ENCODE results near the gene SARS1.
A peak's percentile ranks its signal among the peaks of the same experiment; 100 is the strongest.

Gene SARS1

DNA sequence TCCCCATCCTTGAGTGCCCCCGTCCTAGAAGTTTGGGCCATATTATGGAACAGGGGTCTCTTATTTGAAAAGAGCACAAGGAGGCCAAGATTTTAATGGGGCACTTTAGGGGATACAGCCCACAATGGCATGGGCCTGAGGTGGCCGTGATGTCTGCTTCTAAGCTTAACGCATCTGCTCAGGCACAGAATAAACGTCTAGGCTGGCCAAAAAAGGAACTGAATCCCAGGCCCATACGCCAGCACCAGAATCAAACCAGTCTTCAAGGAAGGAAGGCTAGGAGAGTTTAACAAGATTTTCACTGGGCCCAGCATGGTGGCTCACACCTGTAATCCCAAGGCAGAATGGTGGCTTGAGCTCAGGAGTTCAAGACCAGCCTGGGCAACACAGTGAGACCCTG is 9.2 kb upstream of the SARS1 start:
- Histone ChIP-seq H4K5ac (ENCODE audit: low read length) (no peak overlapping the region), H3K23ac (ENCODE audit: low read length) (no peak overlapping the region), H3K27ac (ENCODE audit: low read depth, low read length) (no peak overlapping the region), H2BK5ac (ENCODE audit: low read length) (no peak overlapping the region), H3K4ac (ENCODE audit: low read depth, low read length) (no peak overlapping the region), H3K36me3 (ENCODE audit: control insufficient read depth, insufficient read depth, low read length) (no peaks in the 10 kb centered on the region), H3K4me2 (ENCODE audit: low read length) (no peak overlapping the region), H3K27me3 (ENCODE audit: insufficient read depth, low read length, poor library complexity) (no peaks in the 10 kb centered on the region), H2AK5ac (ENCODE audit: low read length) (no peak overlapping the region), H3K4me3 (ENCODE audit: low read length) (no peak overlapping the region), H3K56ac (ENCODE audit: low read length) (no peak overlapping the region), H3K79me2 (ENCODE audit: control insufficient read depth, insufficient read depth, low read length) (no peaks in the 10 kb centered on the region), H2BK15ac (replicated peaks; ENCODE audit: low read depth) (no peak overlapping the region), H4K8ac (ENCODE audit: low read depth, low read length) (no peak overlapping the region), H3K9ac (ENCODE audit: low read length) (no peak overlapping the region), H2BK120ac (ENCODE audit: low read depth, low read length) (no peak overlapping the region), H3K18ac (ENCODE audit: low read length) (no peak overlapping the region), H3K4me1 (ENCODE audit: control insufficient read depth, low read depth, low read length) (no peaks in the 10 kb centered on the region), H3K79me1 (ENCODE audit: low read length) (no peaks in the 10 kb centered on the region)
- no CpG with 5 or more reads among the region's 5 CpGs for WGBS (ENCODE audit: extremely low coverage, insufficient coverage, low lambda C conversion rate)
- no peak for DNase-seq

DNA sequence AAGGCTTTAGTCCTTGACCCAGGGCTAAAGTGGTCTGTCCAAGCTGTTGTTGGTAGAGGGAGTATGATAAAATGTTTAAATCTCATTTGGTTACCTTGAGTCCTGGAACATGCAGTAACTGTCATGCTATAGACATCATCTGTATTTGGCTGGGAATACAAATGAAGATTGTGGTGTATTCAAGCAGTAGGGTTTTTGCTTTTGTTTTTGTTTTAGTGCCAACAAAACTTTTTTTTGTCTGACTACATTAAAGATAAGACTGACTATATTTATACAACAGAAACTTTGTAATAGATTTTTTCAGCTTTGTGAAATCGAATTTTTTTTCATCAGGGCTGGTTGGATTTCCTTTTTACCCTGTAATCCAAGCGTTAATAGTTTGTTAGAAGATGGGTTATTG is 7.4 kb upstream of the SARS1 start:
- H2BK15ac ChIP-seq (replicated peaks; ENCODE audit: low read depth), result no peak overlapping the region
- no CpG with 5 or more reads among the region's 2 CpGs for WGBS (ENCODE audit: extremely low coverage, insufficient coverage, low lambda C conversion rate)
- H2BK5ac ChIP-seq (ENCODE audit: low read length), result no peak overlapping the region
- H3K4me1 ChIP-seq (ENCODE audit: control insufficient read depth, low read depth, low read length), result no peaks in the 10 kb centered on the region
- H2AK5ac ChIP-seq (ENCODE audit: low read length), result no peak overlapping the region
- H3K56ac ChIP-seq (ENCODE audit: low read length), result no peak overlapping the region
- H3K27me3 ChIP-seq (ENCODE audit: insufficient read depth, low read length, poor library complexity), result no peaks in the 10 kb centered on the region
- no peak overlapping the region for H2BK120ac ChIP-seq (ENCODE audit: low read depth, low read length)
- no peak overlapping the region for H4K5ac ChIP-seq (ENCODE audit: low read length)
- no peak overlapping the region for H3K27ac ChIP-seq (ENCODE audit: low read depth, low read length)
- no peak overlapping the region for H3K4me3 ChIP-seq (ENCODE audit: low read length)
- H3K79me2 ChIP-seq (ENCODE audit: control insufficient read depth, insufficient read depth, low read length), result no peaks in the 10 kb centered on the region
- H3K4ac ChIP-seq (ENCODE audit: low read depth, low read length), result no peak overlapping the region
- H3K4me2 ChIP-seq (ENCODE audit: low read length), result no peak overlapping the region
- H3K36me3 ChIP-seq (ENCODE audit: control insufficient read depth, insufficient read depth, low read length), result no peaks in the 10 kb centered on the region
- H3K79me1 ChIP-seq (ENCODE audit: low read length), result no peaks in the 10 kb centered on the region
- no peak for DNase-seq
- H3K18ac ChIP-seq (ENCODE audit: low read length), result no peak overlapping the region
- no peak overlapping the region for H3K23ac ChIP-seq (ENCODE audit: low read length)
- H3K9ac ChIP-seq (ENCODE audit: low read length), result no peak overlapping the region
- no peak overlapping the region for H4K8ac ChIP-seq (ENCODE audit: low read depth, low read length)

DNA sequence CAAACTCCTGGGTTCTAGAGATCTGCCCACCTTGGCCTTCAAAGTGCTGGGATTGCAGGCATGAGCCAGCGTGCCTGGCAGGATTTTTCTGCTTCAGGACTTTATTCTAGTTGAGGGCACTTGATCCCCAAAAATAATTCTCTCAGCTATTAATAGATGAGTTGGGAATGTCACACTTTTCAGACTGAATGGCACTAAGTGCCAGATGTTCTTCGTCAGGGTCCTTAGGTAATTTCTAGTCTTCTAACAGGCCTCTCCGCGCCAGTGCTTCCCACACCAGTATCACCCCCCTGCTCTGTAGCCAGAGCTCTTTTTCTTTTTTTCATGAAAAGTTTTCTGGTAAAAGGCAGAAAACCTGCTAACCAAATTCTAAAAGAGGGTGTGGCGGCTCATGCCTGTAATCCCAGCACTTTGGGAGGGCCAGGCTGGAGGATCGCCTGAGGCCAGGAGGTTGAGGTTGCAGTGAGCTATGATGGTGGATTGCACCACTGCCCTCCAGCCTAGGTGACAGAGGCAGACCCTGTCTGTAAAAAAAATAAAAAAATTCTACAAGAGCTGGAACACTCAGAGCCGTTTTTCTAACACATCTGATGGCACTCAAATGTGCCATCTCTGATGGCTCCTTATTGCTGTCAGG is 6.1 kb upstream of the SARS1 start:
- WGBS (ENCODE audit: extremely low coverage, insufficient coverage, low lambda C conversion rate), result no CpG with 5 or more reads among the region's 7 CpGs
- Histone ChIP-seq H3K56ac (ENCODE audit: low read length) (no peak overlapping the region), H3K4me2 (ENCODE audit: low read length) (no peak overlapping the region), H3K27me3 (ENCODE audit: insufficient read depth, low read length, poor library complexity) (no peaks in the 10 kb centered on the region), H3K9ac (ENCODE audit: low read length) (no peak overlapping the region), H3K4me3 (ENCODE audit: low read length) (no peak overlapping the region), H2BK15ac (replicated peaks; ENCODE audit: low read depth) (no peak overlapping the region), H3K4me1 (ENCODE audit: control insufficient read depth, low read depth, low read length) (no peaks in the 10 kb centered on the region), H4K8ac (ENCODE audit: low read depth, low read length) (no peak overlapping the region), H2BK120ac (ENCODE audit: low read depth, low read length) (no peak overlapping the region), H2BK5ac (ENCODE audit: low read length) (no peak overlapping the region), H4K5ac (ENCODE audit: low read length) (no peak overlapping the region), H3K4ac (ENCODE audit: low read depth, low read length) (no peak overlapping the region), H3K23ac (ENCODE audit: low read length) (no peak overlapping the region), H3K79me1 (ENCODE audit: low read length) (no peaks in the 10 kb centered on the region), H3K79me2 (ENCODE audit: control insufficient read depth, insufficient read depth, low read length) (no peaks in the 10 kb centered on the region), H3K27ac (ENCODE audit: low read depth, low read length) (no peak overlapping the region), H2AK5ac (ENCODE audit: low read length) (no peak overlapping the region), H3K36me3 (ENCODE audit: control insufficient read depth, insufficient read depth, low read length) (no peaks in the 10 kb centered on the region), H3K18ac (ENCODE audit: low read length) (no peak overlapping the region)
- DNase-seq, result no peak

DNA sequence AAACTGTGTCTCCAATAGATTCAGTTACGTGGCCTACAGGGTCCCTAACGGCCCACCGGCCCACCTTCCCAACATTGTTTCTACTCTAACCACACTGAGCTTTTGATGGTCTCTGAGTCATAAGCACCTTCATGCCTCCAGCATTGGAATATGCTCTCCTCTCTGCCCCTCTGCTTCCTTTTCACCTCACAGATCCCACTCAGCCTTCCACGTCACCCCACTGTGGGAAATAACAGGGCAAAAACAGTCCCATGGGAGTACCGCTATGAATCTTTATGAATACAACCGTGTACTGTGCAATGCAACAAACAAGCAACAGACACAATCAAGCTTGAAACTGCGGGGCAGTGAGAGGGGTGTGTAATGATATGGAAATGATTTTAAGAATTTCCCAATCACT is 5.3 kb upstream of the SARS1 start:
- H3K56ac ChIP-seq (ENCODE audit: low read length), result peak overlapping the region; percentile 10
- no peak overlapping the region for H4K5ac ChIP-seq (ENCODE audit: low read length)
- no peak overlapping the region for H2BK120ac ChIP-seq (ENCODE audit: low read depth, low read length)
- no peak overlapping the region for H3K4me3 ChIP-seq (ENCODE audit: low read length)
- H3K4me2 ChIP-seq (ENCODE audit: low read length), result no peak overlapping the region
- no peaks in the 10 kb centered on the region for H3K4me1 ChIP-seq (ENCODE audit: control insufficient read depth, low read depth, low read length)
- H3K79me2 ChIP-seq (ENCODE audit: control insufficient read depth, insufficient read depth, low read length), result no peaks in the 10 kb centered on the region
- H3K18ac ChIP-seq (ENCODE audit: low read length), result no peak overlapping the region
- no peak overlapping the region for H2BK15ac ChIP-seq (replicated peaks; ENCODE audit: low read depth)
- H3K36me3 ChIP-seq (ENCODE audit: control insufficient read depth, insufficient read depth, low read length), result no peaks in the 10 kb centered on the region
- H2BK5ac ChIP-seq (ENCODE audit: low read length), result no peak overlapping the region
- no peak overlapping the region for H2AK5ac ChIP-seq (ENCODE audit: low read length)
- no peak overlapping the region for H3K9ac ChIP-seq (ENCODE audit: low read length)
- no CpG with 5 or more reads among the region's 7 CpGs for WGBS (ENCODE audit: extremely low coverage, insufficient coverage, low lambda C conversion rate)
- no peak overlapping the region for H3K4ac ChIP-seq (ENCODE audit: low read depth, low read length)
- no peak overlapping the region for H3K27ac ChIP-seq (ENCODE audit: low read depth, low read length)
- no peak overlapping the region for H4K8ac ChIP-seq (ENCODE audit: low read depth, low read length)
- H3K23ac ChIP-seq (ENCODE audit: low read length), result no peak overlapping the region
- no peaks in the 10 kb centered on the region for H3K79me1 ChIP-seq (ENCODE audit: low read length)
- DNase-seq, result no peak
- no peaks in the 10 kb centered on the region for H3K27me3 ChIP-seq (ENCODE audit: insufficient read depth, low read length, poor library complexity)

DNA sequence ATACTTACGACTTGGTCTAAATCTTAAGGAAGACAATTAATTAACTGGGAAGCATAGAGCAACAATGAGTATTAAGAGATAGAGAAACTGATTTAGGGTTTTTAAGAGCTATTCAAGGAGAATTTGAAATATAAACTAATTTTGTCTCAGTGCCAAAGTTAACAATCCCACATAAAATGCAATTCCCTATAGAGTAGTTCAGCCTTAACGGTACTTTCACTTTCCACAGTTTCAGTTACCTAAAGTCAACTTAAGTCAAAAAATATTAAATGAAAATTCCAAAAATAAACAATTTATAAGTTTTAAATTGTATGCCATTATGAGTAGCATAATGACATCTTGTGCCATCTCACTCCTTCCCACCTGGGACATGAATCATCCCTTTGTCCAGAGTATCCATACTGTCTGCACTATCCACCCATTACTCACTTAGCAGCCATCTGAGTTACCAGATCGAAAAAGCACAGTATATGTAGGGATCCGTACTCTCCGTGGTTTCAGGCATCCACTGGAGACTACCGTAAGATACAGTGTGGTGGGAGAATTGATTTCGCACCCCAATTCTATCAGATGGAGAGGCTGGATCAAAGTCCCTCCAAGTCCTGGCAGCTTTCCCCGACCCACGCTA is 4.8 kb upstream of the SARS1 start:
- no peaks in the 10 kb centered on the region for H3K4me1 ChIP-seq (ENCODE audit: control insufficient read depth, low read depth, low read length)
- H2BK120ac ChIP-seq (ENCODE audit: low read depth, low read length), result no peak overlapping the region
- H3K4ac ChIP-seq (ENCODE audit: low read depth, low read length), result no peak overlapping the region
- H4K5ac ChIP-seq (ENCODE audit: low read length), result no peak overlapping the region
- no peak overlapping the region for H3K9ac ChIP-seq (ENCODE audit: low read length)
- H3K79me1 ChIP-seq (ENCODE audit: low read length), result no peaks in the 10 kb centered on the region
- WGBS (ENCODE audit: extremely low coverage, insufficient coverage, low lambda C conversion rate), result no CpG with 5 or more reads among the region's 9 CpGs
- no peak overlapping the region for H3K4me3 ChIP-seq (ENCODE audit: low read length)
- no peak overlapping the region for H4K8ac ChIP-seq (ENCODE audit: low read depth, low read length)
- no peak overlapping the region for H2BK5ac ChIP-seq (ENCODE audit: low read length)
- no peaks in the 10 kb centered on the region for H3K36me3 ChIP-seq (ENCODE audit: control insufficient read depth, insufficient read depth, low read length)
- no peak overlapping the region for H2AK5ac ChIP-seq (ENCODE audit: low read length)
- no peak overlapping the region for H3K18ac ChIP-seq (ENCODE audit: low read length)
- H3K23ac ChIP-seq (ENCODE audit: low read length), result no peak overlapping the region
- H3K4me2 ChIP-seq (ENCODE audit: low read length), result no peak overlapping the region
- H3K27me3 ChIP-seq (ENCODE audit: insufficient read depth, low read length, poor library complexity), result no peaks in the 10 kb centered on the region
- no peak overlapping the region for H3K56ac ChIP-seq (ENCODE audit: low read length)
- DNase-seq, result no peak
- no peak overlapping the region for H2BK15ac ChIP-seq (replicated peaks; ENCODE audit: low read depth)
- H3K27ac ChIP-seq (ENCODE audit: low read depth, low read length), result no peak overlapping the region
- peaks cover 1% of the 10 kb centered on the region for H3K79me2 ChIP-seq (ENCODE audit: control insufficient read depth, insufficient read depth, low read length)

DNA sequence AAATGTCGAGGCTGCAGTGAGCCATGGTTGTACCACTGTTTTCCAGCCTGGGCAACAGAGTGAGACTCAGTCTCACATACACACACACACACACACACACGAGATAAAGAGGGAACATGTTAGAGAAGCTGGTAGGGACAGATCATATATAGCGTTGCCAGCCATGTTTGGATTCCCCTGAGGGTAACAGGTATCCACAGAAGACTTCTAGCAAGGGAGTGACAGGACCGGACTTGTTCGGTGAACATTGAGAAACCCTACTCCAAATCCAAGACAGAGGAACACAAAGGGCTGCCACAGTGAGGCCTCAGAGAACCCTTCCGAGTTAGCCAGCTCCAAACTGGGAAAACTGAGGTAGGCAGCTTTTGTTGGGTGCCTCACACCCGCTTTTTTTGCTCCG is 3.7 kb upstream of the SARS1 start:
- Histone ChIP-seq H3K4me1 (ENCODE audit: control insufficient read depth, low read depth, low read length) (no peaks in the 10 kb centered on the region), H2BK15ac (replicated peaks; ENCODE audit: low read depth) (no peak overlapping the region), H2BK120ac (ENCODE audit: low read depth, low read length) (no peak overlapping the region), H3K18ac (ENCODE audit: low read length) (no peak overlapping the region), H3K27me3 (ENCODE audit: insufficient read depth, low read length, poor library complexity) (no peaks in the 10 kb centered on the region), H3K23ac (ENCODE audit: low read length) (no peak overlapping the region), H3K56ac (ENCODE audit: low read length) (no peak overlapping the region), H3K4me2 (ENCODE audit: low read length) (no peak overlapping the region), H3K27ac (ENCODE audit: low read depth, low read length) (no peak overlapping the region), H3K79me1 (ENCODE audit: low read length) (peaks cover 6% of the 10 kb centered on the region), H2BK5ac (ENCODE audit: low read length) (no peak overlapping the region), H3K4ac (ENCODE audit: low read depth, low read length) (no peak overlapping the region), H3K79me2 (ENCODE audit: control insufficient read depth, insufficient read depth, low read length) (peaks cover 12% of the 10 kb centered on the region), H3K4me3 (ENCODE audit: low read length) (no peak overlapping the region), H4K5ac (ENCODE audit: low read length) (no peak overlapping the region), H3K36me3 (ENCODE audit: control insufficient read depth, insufficient read depth, low read length) (no peaks in the 10 kb centered on the region), H2AK5ac (ENCODE audit: low read length) (no peak overlapping the region), H3K9ac (ENCODE audit: low read length) (no peak overlapping the region), H4K8ac (ENCODE audit: low read depth, low read length) (no peak overlapping the region)
- DNase-seq, result no peak
- WGBS (ENCODE audit: extremely low coverage, insufficient coverage, low lambda C conversion rate), result no CpG with 5 or more reads among the region's 8 CpGs

Measured in mesendoderm (in vitro differentiated cells).